Stimulated activated CD8-positive, alpha-beta memory T cell treated with anti-CD3 and anti-CD28 coated beads, Interleukin-15, amount 100 ng/mL, for 24 hours (primary cell): ENCODE measurements around the gene HSPA9.

Experiments used
- DNase-seq: peaks from one replicate; pipeline ENCODE4 v3.0.0-alpha.2; 2020; ENCODE audit warnings: low read depth

Gene HSPA9

GRCh38 chr5:138560971-138561370 lies 14.2 kb downstream of the HSPA9 start:
- DNase-seq = no peak

- DNase-seq = no peak
Observed at GRCh38 chr5:138559937-138560336, 15.3 kb downstream of the HSPA9 start.

GRCh38 chr5:138557677-138558076 lies 17.5 kb downstream of the HSPA9 start:
- DNase-seq = no peak

GRCh38 chr5:138554143-138554542 lies 21.1 kb downstream of the HSPA9 start:
- DNase-seq = no peak

GRCh38 chr5:138553437-138554095 lies 21.6 kb downstream of the HSPA9 start:
- DNase-seq = no peak

GRCh38 chr5:138552657-138553056 lies 22.5 kb downstream of the HSPA9 start:
- no peak for DNase-seq

GRCh38 chr5:138549414-138549813 lies 25.8 kb downstream of the HSPA9 start:
- DNase-seq = no peak

GRCh38 chr5:138545919-138546562 lies 29.2 kb downstream of the HSPA9 start:
- no peak for DNase-seq

- DNase-seq = no peak
Observed at GRCh38 chr5:138544181-138545134, 30.7 kb downstream of the HSPA9 start.

GRCh38 chr5:138543730-138544104 lies 31.5 kb downstream of the HSPA9 start:
- no peak for DNase-seq

GRCh38 chr5:138542956-138543729 lies 32.1 kb downstream of the HSPA9 start, which contains the start of gene ETF1:
ETF1 (minus strand) TSS chr5:138543236; CDS start chr5:138542918, 318 bp downstream.
- DNase-seq = peak; percentile 93

- DNase-seq = no peak
Observed at GRCh38 chr5:138542180-138542955, 32.8 kb downstream of the HSPA9 start.

- no peak for DNase-seq
Observed at GRCh38 chr5:138541511-138542179, 33.6 kb downstream of the HSPA9 start.

- no peak for DNase-seq
Observed at GRCh38 chr5:138539791-138540190, 35.4 kb downstream of the HSPA9 start.

- no peak for DNase-seq
Observed at GRCh38 chr5:138538943-138539627, 36.1 kb downstream of the HSPA9 start.

GRCh38 chr5:138536665-138537315 lies 38.4 kb downstream of the HSPA9 start:
- DNase-seq = no peak

- no peak for DNase-seq
Observed at GRCh38 chr5:138536215-138536614, 39.0 kb downstream of the HSPA9 start.

GRCh38 chr5:138533973-138534941 lies 40.9 kb downstream of the HSPA9 start:
- no peak for DNase-seq
